Anterior cingulate cortex (tissue), 58 donors: Measurements from ENCODE around the gene TCIRG1.
A peak's percentile ranks its signal among the peaks of the same experiment; 100 is the strongest.
"Not testable (repeated sequence)": the region's sequence is repeated elsewhere in the genome, so short reads cannot be mapped to it uniquely, and the experiment has no call there.

Source experiments
- DNase-seq, 58 donors: peaks; one replicate each; lab custom pipeline; 2025; lab: John Stamatoyannopoulos, UW

TCIRG1 gene, protein sequence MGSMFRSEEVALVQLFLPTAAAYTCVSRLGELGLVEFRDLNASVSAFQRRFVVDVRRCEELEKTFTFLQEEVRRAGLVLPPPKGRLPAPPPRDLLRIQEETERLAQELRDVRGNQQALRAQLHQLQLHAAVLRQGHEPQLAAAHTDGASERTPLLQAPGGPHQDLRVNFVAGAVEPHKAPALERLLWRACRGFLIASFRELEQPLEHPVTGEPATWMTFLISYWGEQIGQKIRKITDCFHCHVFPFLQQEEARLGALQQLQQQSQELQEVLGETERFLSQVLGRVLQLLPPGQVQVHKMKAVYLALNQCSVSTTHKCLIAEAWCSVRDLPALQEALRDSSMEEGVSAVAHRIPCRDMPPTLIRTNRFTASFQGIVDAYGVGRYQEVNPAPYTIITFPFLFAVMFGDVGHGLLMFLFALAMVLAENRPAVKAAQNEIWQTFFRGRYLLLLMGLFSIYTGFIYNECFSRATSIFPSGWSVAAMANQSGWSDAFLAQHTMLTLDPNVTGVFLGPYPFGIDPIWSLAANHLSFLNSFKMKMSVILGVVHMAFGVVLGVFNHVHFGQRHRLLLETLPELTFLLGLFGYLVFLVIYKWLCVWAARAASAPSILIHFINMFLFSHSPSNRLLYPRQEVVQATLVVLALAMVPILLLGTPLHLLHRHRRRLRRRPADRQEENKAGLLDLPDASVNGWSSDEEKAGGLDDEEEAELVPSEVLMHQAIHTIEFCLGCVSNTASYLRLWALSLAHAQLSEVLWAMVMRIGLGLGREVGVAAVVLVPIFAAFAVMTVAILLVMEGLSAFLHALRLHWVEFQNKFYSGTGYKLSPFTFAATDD

DNA sequence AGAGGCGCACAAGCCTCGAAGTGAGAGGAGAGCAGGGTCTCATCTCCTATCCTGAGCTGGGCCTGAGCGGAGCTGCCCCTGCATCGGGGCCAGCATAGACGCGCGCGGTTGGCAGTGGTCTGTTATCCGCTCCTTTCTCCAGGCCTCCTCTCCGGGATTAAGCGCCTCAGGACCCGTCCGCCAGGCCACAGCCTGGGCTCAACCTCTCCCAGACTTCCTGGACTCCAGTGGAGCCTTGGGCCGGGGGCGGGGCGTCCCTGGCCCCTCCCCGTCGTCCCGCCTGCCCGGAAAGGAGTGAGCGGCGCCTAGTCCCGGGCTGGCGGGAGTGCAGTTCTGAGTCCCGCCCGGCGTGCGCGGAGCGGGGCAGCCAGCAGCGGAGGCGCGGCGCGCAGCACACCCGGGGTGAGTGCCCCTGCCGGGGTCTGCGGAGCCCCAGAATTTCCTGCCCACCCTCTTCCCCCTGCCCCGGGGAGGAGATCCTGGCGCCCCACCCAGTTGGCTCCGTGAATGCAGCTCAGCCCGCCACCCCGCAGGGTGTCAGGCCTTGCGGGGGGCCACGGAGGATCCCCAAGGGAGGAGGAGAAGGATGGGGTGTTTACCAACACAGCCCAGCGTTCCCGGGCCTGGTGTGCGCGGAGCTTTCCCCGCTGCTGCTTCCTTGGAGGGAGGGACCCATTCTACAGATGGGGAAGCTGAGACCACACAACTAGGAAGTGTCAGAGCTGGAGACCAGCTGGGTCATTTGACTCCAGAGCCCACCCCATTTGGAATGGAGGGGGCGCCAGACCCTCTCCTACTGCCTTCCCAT, at the start of gene TCIRG1:
Gene TCIRG1 (plus strand): TSS at position 308 of the 808 bp plus-strand sequence. CDS start 2,247 bp downstream, outside the sequence.
- peak in 21 of 58 donors; percentile 11 to 57 (median 36) for DNase-seq

DNA sequence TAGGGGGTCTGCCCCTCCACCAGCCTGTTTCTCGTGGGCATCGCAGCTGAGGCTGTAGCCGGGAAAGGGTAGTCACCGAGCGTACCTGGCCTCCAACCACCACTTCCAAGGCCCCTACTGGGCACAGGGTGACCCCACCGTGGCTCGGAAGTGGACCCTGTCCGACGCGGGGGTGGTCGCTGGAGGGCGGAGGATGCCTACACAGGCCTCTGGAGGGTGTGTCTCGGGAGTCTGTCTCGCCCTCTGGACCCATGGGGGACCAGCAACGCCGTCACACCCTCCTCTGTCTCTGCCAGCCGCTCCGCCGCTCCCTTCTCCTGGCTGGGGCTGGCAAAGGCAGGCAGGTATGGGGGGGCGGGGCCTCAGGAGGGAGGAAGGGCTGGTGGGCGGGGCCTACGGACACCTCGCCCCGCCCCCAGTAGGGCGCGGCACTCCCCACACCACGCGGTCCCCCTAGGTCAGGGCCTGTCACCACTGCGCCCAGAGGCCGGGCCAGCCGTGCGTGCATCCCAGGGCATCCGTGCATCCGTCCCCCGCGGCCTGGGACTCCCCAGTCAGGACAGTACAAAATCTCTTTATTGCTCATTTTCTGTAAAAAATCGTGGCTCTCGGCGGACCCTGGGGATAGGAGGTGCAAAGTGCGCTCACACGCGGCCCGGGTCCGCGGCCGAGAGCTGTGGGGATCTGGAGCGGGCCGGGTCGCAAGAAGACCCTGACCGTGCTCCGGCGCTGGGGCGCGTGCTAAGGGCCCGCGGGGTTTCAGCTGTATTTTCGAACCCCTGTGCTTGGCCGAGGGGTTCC, 48.1 kb upstream of the TCIRG1 start:
- DNase-seq: not testable (repeated sequence)

DNA sequence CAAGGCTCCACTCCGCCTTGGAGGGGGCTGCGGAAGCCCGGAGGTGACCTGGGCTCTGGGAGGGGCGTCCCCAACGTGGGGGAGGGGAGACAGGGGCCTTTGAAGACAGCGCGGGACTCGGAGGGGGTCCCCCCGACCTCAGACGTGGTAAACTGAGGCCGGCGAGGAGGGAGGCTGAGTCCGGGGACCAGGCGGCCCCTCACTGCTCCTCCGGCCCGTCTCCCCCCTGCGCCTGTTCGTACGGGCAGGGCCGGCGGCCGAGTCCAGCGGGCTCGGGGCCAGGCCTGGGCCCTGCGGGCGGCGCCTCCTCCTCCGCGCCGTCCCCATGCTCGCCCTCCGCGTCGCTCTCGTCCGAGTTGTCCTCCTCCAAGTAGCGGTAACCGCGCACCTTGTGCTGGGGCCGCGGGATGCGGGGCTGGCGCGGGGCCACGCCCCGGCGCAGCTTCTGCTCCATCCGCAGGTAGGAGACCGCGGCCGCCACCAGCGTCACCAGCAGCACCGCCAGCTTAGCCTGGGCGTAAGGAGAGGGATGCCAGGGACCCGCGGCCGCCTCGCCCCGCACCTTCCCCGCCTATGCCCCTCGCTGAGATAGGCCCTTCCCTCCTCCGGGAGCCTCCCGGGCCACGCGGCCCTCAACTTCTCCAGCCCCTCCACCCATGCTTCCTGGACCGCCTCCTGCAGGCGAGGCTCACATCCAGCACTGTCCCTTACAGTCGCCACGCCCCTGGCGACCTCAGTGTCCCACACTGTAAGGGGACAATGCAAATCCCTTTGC, 47.3 kb upstream of the TCIRG1 start:
- not testable (repeated sequence) for DNase-seq

DNA sequence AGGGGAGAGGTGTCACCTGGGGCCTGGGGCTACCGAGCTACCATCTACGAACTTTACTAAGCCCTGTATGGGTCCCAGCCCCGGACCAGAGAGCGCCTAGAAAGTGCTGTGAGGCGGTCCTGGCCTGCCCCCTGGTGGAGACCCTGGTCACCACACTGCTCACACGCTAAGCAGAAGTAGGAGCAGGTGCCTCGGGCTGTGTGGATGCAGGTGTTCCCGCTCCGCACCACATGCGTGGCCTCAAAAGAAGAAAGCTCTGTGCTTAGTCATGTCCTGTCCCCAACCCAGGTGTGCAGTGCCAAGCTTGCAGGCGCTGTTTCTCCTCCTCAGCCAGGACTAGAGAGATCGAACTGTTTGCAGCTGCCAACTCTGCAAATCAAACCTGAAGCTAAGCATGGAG, 45.0 kb upstream of the TCIRG1 start:
- peak in 1 of 58 donors; percentile 32 for DNase-seq

DNA sequence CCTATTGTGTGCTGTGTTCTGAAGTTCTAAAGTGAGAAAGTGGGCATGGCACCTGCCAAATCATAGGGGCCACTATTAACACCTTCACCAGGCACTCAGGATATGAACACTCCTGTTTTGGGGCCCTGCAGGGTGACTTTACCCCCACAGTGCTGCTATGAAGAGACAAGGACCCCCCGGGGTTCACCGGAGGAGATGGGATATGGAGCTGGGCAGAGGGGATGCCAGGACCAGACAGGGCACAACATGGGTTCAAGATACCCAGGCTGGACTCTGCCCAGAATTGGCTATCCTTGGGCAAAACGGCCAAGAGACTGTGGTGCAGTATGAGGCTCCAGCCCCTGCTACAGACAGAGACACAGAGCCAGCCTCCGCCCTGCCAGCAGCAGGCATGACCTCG, 44.4 kb upstream of the TCIRG1 start:
- DNase-seq: not testable (repeated sequence)

DNA sequence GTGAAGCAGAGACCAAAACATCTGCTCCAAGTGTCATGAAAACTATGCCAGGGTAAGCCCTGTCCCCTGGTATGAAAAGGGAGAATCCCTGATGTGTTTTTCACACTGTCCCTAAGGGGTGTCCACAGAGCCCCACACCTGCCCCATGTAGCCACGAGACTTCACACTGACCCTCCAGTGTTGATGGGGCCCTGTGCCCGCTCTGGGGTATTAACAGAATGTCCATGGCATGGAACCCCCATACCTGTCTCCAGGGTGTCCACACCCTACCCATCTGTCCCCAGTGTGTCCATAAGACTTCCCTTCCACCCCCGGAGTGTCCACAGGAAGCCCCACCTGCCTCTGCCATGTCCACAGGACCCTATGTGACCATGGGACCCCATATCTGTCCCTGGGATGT, 43.7 kb upstream of the TCIRG1 start:
- DNase-seq: not testable (repeated sequence)

DNA sequence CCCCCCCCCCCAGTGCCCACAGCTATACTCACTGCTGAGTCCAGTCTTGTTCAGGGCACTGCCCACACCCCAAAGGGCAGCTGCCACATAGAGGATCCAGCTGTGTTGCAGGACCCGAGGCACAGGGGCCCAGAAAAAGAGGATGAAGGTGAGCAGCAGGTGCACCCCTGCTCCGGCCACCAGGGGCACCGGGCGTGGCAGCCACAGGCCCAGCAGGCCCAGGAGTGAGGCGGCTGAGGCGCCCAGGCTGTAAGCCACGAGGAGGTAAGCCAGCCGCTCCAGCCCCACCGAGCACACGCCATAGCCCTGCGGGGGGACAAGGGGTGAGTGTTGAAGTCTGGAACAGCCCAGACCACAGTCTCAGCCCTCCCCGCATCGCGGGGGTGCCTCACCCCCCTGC, 43.2 kb upstream of the TCIRG1 start:
- not testable (repeated sequence) for DNase-seq

DNA sequence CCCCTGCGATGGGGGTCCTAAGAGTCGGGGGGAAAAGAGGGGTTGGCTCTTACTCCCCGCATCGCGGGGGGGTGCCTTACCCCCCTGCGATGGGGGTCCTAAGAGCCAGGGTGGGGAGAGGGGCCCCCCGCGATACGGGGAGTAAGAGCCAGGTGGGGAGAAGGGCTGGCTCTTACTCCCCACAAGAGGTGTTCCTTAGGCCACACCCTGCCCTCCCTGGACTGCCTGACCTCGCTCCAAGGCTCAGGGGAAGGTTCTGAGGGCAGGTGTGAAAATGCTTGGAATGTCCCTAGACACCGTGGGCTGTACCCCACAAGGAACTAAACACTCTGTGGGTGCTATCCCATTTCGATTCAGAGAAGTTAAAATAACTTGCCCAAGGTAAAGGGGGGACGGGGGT, 42.8 kb upstream of the TCIRG1 start:
- no peak for DNase-seq

DNA sequence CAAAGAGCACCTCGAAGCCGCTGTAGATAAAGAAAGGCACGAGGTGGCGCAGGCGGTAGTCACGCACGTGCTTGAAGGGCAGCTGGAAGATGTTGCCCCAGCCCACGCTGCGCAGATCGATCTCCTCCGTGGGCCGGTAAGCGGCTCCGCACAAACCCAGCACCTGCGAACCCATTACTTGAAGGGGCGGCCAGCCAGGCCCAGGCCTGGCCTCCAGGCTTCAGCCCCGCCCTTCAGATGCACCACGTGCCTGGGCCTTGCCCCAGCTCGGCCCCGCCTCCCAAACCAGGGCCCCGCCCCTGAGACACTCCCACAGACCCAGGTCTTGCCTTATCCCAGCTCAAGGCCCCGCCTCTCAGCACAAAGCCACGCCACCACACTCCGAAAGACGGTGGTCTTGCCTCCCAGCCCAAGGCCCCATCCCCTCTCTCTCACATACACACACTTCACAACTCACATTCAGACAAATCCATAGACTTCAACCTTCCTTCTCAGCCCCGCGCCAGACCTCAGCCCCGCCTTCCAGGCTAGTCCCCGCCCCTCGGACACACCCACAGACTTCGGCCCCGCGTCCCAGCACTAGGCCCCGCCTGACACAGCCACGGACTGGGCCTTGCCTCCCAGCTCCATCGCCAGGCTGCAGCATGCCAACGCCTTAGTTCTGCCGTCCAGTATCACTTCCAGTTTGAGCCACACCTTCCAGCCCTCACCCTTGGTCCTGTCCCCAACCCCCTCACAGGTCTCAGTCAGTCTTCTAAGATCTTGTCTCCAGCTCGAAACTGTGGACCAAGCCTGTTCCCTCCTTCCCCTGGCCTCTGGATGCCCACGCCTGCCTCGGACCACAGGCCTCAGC, 42.0 kb upstream of the TCIRG1 start:
- DNase-seq: peak in 1 of 58 donors; percentile 34

DNA sequence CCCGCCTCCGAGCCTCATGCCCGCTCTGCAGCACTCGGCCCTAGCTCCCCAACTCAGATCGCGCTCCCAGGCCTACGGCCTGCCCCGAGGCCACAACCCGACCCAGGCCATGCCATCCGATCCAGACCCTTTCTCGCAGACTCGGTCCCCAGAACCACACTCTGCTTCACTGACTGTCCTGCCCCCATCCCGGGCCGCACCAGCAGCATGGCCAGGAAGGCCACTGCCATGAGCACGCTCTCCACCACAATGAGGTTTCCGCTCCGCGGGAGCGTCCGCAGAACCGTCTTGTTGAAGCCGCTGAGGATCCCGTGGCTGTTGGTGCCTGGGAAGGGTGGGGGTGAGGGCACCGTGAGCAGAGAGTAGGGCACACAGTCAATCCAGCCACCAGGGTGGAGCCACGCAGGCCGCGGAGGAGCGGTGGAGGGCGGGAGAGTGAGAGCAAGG, 41.3 kb upstream of the TCIRG1 start:
- DNase-seq: no peak

DNA sequence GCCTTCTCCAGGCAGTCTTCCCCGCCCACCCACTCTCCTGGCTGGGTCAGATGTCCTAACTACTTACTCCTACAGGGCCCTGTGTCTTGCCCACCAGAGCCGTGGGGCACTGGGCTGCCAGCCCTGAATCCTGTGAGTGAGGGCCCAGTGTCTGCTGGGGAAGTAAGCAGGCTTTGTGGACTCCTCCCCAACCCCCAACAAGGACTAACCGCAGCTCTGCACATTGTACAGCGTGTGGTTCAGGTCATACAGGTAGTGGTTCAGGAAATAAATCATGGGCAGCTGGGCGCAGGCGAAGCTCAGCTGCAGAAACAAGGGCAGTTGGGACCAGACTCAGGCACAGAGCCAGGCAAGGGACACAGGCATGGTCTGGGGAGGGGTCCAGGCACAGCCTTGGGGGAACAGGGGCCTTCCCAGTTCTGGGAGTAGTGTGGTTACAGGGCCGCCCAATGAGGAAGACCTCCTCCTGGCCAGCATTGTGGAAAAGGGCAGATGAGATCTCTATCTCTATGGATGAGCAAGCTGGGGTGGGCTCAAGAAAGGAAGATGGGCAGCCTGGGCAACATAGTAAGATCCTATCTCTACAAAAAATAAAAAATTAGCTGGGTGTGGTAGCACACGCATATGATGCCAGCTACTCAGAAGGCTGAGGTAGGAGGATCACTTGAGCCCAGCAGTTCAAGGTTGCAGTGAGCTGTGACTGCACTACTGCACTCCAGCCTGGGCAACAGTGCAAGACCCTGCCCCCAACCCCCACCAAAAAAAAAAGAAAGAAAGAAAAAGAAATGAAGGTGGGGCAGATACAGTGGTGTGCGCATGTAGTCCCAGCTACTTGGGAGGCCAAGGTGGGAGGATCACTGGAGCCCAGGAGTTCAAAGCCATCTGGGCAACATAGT, 40.4 kb upstream of the TCIRG1 start:
- DNase-seq: no peak

DNA sequence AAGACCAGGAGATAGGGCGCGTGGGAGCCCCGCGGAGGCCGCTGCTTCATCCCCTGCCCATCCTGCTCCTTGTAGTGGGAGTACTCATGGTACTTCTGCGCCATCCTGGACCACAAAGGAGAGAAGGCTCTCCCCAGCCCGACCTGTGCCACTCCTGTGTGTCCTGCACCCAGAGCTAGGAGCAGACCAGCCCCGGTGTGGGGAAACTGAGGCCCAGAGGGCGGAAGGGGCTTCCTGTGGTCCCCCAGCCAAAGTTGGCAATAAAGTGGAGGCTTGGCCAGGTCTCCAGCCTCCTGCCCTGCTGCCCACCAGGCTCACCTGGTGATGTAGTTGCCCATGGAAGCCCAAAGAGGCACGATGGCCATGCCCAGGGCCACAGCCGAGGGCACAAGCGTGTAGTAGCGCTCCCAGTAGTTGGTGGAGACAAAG, 39.6 kb upstream of the TCIRG1 start:
- no peak for DNase-seq

DNA sequence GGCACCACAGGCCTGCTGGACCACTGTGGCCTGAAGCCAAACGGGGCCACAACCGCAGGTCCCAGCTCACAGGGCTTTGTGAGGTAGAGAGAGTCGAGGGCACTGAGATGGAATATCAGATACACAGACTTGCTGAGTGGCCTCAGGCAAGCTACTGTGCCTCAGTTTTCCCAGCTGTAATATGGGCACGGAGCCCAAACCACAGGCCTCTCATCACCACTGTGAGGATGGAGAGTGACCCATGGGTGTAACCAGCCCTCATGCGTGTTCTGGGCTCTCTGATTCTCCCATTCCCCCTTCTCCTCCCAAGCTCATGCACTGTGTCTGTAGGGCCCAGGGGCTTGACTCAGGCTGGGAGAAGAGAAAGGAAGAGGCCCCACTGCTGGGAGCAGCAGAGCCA, 39.1 kb upstream of the TCIRG1 start:
- no peak for DNase-seq

DNA sequence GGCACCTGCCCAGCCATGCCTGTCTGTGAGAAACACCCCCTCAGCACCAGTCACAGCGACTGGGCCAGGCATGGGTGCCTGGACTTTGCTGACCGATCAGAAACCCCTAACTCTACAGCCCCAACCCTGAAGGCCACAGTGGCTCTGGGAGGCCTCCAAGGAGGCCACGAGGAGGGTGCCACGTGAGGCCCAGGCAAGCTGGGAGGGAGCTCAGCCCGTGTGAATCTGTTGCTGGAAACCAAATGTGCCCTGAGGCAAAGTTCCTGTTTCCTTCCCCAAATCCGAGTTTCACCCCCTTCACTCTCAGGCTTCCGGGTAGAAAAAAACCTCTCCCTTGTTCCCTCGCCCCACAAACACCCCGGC, 36.3 kb upstream of the TCIRG1 start:
- no peak for DNase-seq

DNA sequence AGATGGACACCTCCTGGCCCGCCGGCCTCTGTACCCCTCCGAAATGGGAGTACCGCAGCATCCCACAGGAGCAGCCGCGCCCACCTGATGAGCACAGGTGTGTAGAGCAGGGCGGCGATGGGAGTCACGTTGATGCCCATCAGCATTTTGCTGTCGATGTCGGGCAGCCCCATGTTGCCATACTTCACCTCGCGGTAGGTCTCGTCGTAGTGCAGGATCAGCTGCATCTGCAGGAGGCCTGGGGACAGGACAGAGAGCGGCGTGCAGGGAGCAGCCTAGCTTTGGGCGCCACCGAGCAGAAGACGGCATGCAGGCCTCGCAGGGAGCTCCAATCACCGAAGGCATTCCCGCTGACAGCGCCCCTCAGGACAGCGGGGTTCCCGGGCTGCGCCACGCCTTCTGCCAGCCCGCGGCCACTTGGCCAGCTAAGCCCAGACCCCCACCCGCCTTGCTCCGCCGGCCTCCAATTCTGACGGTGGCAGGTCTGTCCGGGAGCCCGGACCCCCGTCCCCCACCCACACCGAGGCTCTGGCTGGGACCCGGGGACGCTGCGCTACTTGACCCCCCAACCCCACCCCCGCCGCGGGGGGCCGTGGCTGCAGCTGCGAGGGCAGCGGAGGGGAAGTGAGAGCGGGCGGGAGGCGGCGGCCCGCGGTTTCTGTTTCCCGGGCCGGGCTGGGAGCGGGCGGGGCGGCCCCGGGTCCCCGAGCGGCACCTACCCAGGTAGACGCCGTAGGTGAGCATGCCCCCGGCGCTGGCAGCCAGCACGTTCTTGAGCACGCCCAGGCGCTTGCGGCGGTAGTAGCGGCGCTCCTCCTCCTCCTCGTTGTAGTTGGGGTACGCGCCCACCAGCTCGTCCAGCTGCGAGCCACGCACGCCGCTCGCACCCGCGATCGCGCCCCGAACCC, 35.6 kb upstream of the TCIRG1 start:
- DNase-seq: no peak
